Coronary artery (tissue), 2 donors: Measurements from ENCODE around the gene PRR29.

Experiments used
- DNase-seq: peaks from one replicate; pipeline ENCODE4 v3.0.0-alpha.2; 2017; ENCODE audit warnings: low spot score
- H3K27ac ChIP-seq, 2 donors: fragments of 200-600 bp; sonication (generic); one replicate each; pipeline ENCODE4 v1.5.1; 2016 to 2019
- H3K4me3 ChIP-seq: fragments of 200-600 bp; sonication (generic); 2 replicates; pipeline ENCODE4 v1.5.1; 2016; ENCODE audit warnings: mild to moderate bottlenecking, moderate library complexity
- CTCF ChIP-seq: fragments of 200-600 bp; sonication (generic); IDR thresholded peaks from one replicate; pipeline ENCODE4 v1.5.1; 2019; ENCODE audit warnings: antibody characterized with exemption

Gene PRR29

GRCh38 chr17:63984651-63985386, 13.3 kb upstream of the PRR29 start:
- DNase-seq: no peak
- no peak for TF ChIP-seq CTCF
- Histone ChIP-seq H3K27ac (peak overlapping the region; percentile 32 to 77), H3K4me3 (no peak overlapping the region)

GRCh38 chr17:63985387-63986140, 12.6 kb upstream of the PRR29 start:
- TF ChIP-seq CTCF: no peak
- peak overlapping the region; percentile 13 to 56 for H3K27ac ChIP-seq
- no peak for DNase-seq
- no peak overlapping the region for H3K4me3 ChIP-seq

GRCh38 chr17:63986821-63987220, 11.3 kb upstream of the PRR29 start:
- DNase-seq: no peak
- Histone ChIP-seq H3K4me3 (no peak overlapping the region), H3K27ac (peak overlapping the region in 1 of 2 donors; percentile 11)
- no peak for TF ChIP-seq CTCF

- TF ChIP-seq CTCF: no peak
- Histone ChIP-seq H3K4me3 (no peak overlapping the region), H3K27ac (no peak overlapping the region)
- DNase-seq: no peak
These were observed 10.7 kb upstream of the PRR29 start for GRCh38 chr17:63987221-63988126.

- Histone ChIP-seq H3K27ac (no peak overlapping the region), H3K4me3 (no peak overlapping the region)
- TF ChIP-seq CTCF: no peak
- DNase-seq: no peak
These were observed 10.0 kb upstream of the PRR29 start for GRCh38 chr17:63988127-63988478.

GRCh38 chr17:63988741-63989621, 9.2 kb upstream of the PRR29 start:
- no peak for DNase-seq
- no peak for TF ChIP-seq CTCF
- H3K27ac ChIP-seq: no peak overlapping the region
- H3K4me3 ChIP-seq: no peak overlapping the region
